HCEC 1CT (cell line): Measurements from ENCODE around the gene TRIP10.
A peak's percentile ranks its signal among the peaks of the same experiment; 100 is the strongest.
"Not testable (repeated sequence)": the region's sequence is repeated elsewhere in the genome, so short reads cannot be mapped to it uniquely, and the experiment has no call there.

Experiments
- DNase-seq: peaks from one replicate; pipeline ENCODE4 v3.0.0-alpha.2; 2017

The TRIP10 gene

DNA sequence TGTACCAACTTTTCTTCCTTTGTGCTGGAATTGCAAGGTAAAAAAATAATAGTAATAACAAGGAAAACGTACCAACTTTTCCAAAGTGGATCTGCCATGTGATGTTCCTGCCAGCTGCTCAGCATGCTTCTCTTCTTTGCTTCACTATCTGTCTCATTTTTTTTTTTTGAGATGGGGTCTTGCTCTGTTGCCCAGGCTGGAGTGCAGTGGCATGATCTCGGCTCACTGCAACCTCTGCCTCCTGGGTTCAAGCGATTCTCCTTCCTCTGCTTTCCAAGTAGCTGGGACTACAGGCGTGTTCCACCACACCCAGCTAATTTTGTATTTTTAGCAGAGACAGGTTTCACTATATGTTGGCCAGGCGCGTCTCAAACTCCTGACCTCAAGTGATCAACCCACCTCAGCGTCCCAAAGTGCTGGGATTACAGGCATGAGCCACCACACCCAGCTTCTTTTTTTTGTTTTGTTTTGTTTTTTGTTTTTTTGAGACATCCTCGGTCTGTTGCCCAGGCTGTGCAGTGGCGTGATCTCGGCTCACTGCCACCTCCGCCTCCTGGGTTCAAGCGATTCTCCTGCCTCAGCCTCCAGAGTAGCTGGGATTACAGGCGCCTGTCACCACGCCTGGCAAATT is 60.8 kb downstream of the TRIP10 start:
- DNase-seq: not testable (repeated sequence)

- peak; percentile 59 for DNase-seq
Observed at GRCh38 chr19:6800991-6801484, 61.6 kb downstream of the TRIP10 start.
